ENCODE data around the gene KCNJ8.
"Not testable (repeated sequence)": the region's sequence is repeated elsewhere in the genome, so short reads cannot be mapped to it uniquely, and the experiment has no call there.

KCNJ8 gene

GRCh38 chr12:21774358-21775132 lies at the start of gene KCNJ8:
KCNJ8 (minus strand) TSS chr12:21774706; CDS start chr12:21773616, 1,090 bp downstream.
- no peak for DNase-seq

- DNase-seq, result no peak
Measured at GRCh38 chr12:21823581-21823980, 49.1 kb upstream of the KCNJ8 start.

DNA sequence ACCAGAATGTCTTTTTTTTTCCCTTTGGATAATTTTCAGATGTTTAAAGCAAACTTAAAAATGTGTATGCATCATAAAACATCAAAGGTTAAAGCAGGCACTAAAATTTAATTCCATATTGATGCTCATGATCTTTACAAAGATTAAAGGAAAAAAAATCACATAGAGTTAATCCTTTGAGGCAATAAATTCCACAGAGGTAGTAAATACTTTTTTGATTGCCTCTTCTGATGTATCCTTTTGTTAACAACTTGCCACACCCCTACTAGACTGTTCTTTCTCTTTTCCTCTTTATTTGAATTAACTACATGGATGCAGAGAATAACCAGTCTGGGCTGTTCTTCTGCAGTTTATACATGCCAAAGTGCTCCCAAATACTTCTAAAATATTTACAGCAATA lies 45.2 kb upstream of the KCNJ8 start:
- DNase-seq, result no peak

GRCh38 chr12:21819236-21819635 lies 44.7 kb upstream of the KCNJ8 start:
- no peak for DNase-seq

DNA sequence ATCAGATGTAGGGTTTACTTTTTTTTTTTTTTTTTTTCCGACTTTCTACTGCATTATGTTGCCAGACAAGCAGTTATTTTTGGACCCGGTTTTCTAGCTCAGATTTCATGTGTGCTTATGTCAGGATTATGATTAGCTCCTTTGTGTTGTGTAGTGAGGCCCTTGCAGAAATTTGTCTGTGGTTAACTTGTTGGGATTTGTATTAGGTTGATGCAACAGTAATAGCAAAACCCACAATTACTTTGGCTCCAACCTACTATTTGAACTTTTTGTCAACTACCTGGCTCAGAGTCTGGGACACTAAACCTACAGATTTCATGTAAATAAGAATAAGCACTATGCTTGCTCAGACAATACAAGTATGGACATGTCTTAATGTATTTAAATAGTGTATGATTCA lies 44.1 kb upstream of the KCNJ8 start:
- no peak for DNase-seq

GRCh38 chr12:21815306-21816062 lies 41.0 kb upstream of the KCNJ8 start:
- DNase-seq, result no peak

GRCh38 chr12:21814814-21815213 lies 40.3 kb upstream of the KCNJ8 start:
- DNase-seq, result no peak

- DNase-seq, result no peak
Measured at GRCh38 chr12:21814327-21814726, 39.8 kb upstream of the KCNJ8 start.

DNA sequence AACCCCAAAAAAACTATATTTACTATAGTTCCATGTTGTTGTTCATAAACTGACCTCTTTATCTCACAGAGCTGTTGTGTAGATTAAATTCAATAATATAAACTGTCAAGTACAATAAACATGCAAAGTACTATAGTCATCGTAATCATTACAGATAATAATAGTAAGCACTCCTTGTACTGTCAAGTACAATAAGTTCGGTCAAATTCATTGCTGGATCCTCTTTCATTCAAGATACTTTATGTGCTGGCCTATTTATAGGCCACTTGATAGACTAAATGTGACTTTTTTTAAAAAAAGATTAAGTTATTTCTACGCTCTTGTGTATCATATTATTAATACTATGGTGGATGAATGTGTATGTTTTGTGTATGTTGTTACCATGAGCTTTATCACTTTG lies 39.2 kb upstream of the KCNJ8 start:
- no peak for DNase-seq

DNA sequence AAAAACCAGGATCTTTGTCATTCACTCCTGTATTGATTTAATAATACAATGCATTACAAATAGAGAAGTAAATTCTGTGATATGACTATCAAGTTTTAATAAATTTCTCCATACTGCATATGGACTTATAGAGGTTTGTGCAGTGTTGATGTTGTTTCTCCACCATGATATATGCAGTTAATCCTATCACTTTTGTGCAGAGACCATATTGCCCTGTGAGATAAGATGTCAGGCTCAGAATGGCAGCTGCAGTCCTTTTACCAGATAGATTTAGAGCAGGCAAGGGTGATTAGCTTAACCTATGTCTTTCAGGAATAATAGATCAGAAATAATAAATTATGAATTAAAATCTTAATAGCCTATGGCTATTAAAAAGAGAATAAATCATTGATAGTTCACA lies 38.6 kb upstream of the KCNJ8 start:
- no peak for DNase-seq

DNA sequence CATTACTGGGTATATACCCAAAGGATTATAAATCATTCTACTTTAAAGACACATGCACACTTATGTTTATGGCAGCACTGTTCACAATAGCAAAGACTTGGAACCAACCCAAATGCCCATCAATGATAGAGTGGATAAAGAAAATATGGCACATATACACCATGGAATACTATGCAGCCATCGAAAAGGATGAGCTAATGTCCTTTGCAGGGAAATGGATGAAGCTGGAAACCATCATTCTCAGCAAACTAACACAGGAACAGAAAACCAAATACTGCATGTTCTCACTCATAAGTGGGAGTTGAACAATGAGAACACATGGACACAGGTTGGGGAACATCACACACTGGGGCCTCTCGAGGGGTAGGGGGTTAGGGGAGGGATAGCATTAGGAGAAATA lies 37.8 kb upstream of the KCNJ8 start:
- DNase-seq, result not testable (repeated sequence)

- DNase-seq, result no peak
Measured at GRCh38 chr12:21809100-21809499, 34.6 kb upstream of the KCNJ8 start.

DNA sequence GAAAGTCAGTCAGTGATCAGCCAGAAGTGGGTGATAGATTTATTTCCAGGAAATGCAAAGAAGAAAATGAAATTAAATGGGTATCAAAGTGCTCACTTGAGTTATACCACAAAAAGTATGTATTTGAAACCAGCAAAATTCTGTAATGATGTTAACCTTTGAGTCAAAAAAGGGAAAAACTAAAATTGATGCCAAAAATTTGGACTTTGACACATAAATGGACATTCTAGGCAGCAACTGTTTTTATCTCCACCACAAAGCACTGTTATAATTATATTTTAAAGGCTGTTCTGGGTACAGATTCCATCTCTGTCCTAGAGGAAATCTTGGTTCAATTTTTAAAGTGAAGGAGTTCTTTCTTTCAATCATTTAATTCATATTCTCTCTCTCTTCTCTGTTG lies 31.7 kb upstream of the KCNJ8 start:
- DNase-seq, result no peak

DNA sequence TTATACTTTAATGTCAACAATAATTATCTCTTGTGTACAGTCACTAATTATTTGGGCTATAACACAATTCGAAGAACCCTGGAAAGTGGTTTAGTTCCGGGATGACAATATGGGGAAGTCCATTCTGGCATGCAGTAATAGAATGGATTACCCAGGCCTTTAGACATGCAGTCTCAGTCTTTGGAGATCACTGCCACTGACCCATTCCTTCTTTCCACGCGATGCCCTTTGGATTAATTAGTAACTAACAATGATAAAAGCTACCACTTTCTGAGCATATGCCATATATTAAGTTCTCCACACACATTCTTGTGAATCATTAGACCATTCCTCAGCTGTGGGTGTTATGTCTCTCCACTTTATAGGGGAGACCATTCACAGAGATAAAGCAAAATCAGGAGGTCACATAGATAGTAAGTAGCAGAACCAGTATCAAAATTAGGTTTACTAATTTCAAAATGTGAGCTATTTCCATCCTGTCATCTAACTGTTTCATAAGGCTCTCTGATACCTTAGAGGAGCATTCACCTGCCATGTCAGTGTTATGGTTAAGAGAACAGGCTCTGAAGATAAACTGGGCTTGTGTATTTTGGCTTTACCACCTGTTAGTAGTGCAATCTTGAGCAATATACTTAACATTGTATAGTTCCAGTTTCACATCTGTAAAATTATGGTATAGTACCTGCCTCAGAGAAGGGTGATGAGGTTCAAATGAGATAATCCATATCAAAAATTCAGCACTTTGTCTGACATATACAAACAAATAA lies 27.2 kb upstream of the KCNJ8 start:
- no peak for DNase-seq

GRCh38 chr12:21800011-21800410 lies 25.5 kb upstream of the KCNJ8 start:
- DNase-seq, result no peak

- no peak for DNase-seq
Measured at GRCh38 chr12:21797539-21797938, 23.0 kb upstream of the KCNJ8 start.

DNA sequence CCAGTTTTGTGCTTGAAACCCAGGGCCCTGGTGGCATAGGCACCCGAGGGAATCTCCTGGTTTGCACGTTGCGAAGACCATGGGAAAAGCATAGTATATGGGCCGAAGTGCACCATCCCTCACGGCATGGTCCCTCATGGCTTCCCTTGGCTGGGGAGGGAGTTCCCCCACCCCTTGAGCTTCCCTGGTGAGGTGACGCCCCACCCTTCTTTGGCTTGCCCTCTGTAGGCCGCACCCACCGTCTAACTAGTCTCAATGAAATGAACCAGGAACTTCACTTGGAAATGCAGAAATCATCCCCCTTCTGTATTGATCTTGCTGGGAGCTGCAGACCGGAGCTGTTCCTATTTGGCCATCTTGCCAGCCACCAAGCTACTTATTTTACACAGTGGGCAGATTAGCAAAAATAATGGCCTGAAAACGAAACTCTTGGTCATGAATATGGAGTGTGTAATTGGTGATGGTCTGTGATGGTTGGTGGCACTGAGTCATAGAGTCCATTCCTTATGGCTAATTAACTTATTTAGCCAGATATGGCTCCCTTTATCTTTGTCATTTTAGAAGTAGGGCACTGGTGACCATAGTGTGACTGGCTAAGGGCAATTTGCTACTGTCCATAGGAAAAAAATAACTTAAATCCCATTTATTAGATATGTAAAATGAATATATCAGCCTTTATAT lies 21.3 kb upstream of the KCNJ8 start:
- no peak for DNase-seq

DNA sequence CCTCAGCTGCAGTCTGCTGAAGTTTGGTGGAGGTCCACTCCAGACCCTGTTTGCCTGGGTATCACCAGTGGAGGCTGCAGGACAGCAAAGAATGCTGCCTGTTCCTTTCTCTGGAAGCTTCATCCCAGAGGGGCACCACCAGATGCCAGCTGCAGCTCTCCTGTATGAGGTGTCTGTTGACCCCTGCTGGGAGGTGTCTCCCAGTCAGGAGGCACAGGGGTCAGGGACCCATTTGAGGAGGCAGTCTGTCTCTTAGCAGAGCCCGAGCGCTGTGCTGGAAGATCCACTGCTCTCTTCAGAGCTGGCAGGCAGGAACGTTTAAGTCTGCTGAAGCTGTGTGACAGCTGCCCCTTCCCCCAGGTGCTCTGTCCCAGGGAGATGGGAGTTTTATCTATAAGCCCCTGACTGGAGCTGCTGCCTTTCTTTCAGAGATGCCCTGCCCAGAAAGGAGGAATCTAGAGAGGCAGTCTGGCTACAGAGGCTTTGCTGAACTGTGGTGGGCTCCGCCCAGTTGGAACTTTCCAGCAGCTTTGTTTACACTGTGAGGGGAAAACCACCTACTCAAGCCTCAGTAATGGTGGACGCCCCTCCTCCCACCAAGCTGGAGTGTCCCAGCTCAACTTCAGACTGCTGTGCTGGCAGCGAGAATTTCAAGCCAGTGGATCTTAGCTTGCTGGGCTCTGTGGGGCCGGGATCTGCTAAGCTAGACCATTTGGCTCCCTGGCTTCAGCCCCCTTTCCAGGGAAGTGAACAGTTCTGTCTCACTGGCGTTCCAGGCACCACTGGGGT lies 20.5 kb upstream of the KCNJ8 start:
- DNase-seq, result not testable (repeated sequence)

DNA sequence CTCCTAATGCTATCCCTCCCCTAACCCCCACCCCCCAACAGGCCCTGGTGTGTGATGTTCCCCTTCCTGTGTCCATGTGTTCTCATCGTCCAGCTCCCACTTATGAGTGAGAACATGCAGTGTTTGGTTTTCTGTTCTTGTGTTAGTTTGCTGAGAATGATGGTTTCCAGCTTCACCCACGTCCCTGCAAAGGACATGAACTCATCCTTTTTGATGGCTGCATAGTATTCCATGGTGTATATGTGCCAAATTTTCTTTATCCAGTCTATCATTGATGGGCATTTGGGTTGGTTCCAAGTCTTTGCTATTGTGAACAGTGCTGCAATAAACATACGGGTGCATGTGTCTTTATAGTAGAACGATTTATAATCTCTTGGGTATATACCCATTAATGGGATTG lies 15.2 kb upstream of the KCNJ8 start:
- DNase-seq, result not testable (repeated sequence)

DNA sequence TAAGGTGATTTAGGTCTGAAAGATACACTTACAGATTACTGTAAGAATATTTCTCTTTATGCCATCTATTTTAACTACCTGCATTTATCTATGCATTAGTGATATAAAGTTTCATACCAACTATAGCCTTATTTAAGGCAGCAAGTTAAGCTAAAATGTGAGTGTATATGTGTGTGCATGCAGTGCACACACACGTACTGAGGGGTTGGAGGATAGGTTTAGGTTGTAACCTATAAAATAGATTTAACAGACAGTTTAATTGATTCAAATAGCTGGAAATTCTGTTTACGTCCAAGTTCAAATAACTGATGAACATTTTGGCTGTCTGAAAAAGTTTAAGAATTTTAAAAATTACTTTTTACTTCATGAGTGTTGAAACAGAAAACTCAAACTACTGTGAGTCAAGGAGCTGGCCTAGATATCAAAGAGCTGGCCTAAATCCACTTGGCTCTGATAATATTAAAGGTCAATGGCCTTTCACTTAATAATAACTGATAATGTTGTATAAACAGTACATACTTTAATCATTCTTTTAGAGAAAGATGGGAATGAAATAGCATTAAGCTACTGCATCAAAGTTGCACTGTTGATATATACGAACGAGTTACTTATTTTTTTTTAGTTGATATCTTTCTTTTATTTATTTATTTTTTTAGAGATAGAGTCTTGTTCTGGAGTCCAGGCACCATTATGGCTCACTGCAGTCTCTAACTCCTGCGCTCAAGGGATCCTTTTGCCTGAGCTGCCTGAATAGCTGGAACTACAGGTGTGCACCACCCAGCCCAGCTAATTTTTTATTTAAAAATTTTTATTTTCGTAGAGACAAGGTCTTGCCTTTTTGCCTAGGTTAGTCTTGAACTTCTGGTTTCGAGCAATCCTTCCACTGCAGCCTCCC lies 13.8 kb upstream of the KCNJ8 start:
- no peak for DNase-seq

DNA sequence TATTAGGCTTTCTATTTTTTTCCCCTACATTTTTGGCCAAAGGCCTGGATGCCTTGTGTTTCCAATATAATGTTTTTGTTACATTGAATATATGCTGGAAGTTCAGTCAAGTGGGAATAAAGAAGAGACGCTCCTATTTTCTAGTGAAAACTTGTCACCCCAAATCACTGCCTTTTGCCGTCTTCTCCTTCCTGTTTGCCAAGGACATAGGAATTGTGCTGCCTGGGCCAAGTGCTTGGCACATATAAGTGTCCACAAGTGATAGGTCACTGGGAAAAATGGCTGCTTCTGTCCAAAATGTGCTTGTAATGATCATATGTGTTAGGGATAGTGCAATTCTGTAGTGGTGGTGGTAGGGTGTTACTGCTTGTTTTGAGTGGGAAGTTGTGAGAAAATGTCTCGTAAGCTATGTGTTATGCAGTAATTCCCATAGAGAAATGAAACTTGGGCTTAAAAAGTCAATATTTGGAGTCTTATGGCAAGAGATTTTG lies 11.6 kb upstream of the KCNJ8 start:
- DNase-seq, result no peak

All from activated CD8-positive, alpha-beta memory T cell treated with anti-CD3 and anti-CD28 coated beads for 24 hours (primary cell).